Measurements from ENCODE around the gene RELN. TPM values are rescaled to one million over a fixed set of nuclear protein-coding genes. Genes with fewer than 3 reads are reported as not detected.

RELN gene
- total RNA-seq, 1 experiment from 2014 or later, result 0.20 TPM

DNA sequence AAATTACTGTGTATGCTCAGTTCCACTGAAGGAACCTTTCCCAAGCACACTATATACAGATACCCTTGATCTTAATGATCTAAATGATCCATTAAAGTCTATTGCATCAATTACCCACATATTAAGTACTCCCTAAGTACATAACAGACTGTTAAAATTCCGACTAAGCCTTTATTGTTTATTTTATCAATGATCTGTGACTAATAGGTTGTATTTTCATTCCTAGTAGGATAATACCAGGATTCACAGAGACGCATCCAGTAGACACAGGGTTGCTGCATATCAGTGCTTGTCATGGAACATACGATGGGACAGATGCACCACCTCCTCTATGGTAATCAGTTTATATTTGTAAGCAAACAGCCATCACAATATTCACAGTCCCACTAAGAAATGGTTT lies 383.8 kb downstream of the RELN start (continued):
- TF ChIP-seq, protein P1, sequence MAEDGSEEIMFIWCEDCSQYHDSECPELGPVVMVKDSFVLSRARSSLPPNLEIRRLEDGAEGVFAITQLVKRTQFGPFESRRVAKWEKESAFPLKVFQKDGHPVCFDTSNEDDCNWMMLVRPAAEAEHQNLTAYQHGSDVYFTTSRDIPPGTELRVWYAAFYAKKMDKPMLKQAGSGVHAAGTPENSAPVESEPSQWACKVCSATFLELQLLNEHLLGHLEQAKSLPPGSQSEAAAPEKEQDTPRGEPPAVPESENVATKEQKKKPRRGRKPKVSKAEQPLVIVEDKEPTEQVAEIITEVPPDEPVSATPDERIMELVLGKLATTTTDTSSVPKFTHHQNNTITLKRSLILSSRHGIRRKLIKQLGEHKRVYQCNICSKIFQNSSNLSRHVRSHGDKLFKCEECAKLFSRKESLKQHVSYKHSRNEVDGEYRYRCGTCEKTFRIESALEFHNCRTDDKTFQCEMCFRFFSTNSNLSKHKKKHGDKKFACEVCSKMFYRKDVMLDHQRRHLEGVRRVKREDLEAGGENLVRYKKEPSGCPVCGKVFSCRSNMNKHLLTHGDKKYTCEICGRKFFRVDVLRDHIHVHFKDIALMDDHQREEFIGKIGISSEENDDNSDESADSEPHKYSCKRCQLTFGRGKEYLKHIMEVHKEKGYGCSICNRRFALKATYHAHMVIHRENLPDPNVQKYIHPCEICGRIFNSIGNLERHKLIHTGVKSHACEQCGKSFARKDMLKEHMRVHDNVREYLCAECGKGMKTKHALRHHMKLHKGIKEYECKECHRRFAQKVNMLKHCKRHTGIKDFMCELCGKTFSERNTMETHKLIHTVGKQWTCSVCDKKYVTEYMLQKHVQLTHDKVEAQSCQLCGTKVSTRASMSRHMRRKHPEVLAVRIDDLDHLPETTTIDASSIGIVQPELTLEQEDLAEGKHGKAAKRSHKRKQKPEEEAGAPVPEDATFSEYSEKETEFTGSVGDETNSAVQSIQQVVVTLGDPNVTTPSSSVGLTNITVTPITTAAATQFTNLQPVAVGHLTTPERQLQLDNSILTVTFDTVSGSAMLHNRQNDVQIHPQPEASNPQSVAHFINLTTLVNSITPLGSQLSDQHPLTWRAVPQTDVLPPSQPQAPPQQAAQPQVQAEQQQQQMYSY (CRISPR knock-in tag; IDR thresholded peaks at IDR 0.05), result no peak
- TF ChIP-seq JAZF1 (CRISPR knock-in tag; IDR thresholded peaks at IDR 0.05) (no peak), EMX1 (CRISPR knock-in tag; IDR thresholded peaks at IDR 0.05) (no peak), ATF1 (CRISPR knock-in tag; IDR thresholded peaks at IDR 0.05) (no peak), TCF7 (CRISPR knock-in tag; IDR thresholded peaks at IDR 0.05; ENCODE audit: low read depth) (no peak), TEAD4 (CRISPR knock-in tag; IDR thresholded peaks at IDR 0.05) (no peak)
- TF ChIP-seq, protein P2, sequence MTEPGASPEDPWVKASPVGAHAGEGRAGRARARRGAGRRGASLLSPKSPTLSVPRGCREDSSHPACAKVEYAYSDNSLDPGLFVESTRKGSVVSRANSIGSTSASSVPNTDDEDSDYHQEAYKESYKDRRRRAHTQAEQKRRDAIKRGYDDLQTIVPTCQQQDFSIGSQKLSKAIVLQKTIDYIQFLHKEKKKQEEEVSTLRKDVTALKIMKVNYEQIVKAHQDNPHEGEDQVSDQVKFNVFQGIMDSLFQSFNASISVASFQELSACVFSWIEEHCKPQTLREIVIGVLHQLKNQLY (CRISPR knock-in tag; IDR thresholded peaks at IDR 0.05), result no peak
- TF ChIP-seq, protein P3, sequence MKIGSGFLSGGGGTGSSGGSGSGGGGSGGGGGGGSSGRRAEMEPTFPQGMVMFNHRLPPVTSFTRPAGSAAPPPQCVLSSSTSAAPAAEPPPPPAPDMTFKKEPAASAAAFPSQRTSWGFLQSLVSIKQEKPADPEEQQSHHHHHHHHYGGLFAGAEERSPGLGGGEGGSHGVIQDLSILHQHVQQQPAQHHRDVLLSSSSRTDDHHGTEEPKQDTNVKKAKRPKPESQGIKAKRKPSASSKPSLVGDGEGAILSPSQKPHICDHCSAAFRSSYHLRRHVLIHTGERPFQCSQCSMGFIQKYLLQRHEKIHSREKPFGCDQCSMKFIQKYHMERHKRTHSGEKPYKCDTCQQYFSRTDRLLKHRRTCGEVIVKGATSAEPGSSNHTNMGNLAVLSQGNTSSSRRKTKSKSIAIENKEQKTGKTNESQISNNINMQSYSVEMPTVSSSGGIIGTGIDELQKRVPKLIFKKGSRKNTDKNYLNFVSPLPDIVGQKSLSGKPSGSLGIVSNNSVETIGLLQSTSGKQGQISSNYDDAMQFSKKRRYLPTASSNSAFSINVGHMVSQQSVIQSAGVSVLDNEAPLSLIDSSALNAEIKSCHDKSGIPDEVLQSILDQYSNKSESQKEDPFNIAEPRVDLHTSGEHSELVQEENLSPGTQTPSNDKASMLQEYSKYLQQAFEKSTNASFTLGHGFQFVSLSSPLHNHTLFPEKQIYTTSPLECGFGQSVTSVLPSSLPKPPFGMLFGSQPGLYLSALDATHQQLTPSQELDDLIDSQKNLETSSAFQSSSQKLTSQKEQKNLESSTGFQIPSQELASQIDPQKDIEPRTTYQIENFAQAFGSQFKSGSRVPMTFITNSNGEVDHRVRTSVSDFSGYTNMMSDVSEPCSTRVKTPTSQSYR (CRISPR knock-in tag; IDR thresholded peaks at IDR 0.05), result no peak

DNA sequence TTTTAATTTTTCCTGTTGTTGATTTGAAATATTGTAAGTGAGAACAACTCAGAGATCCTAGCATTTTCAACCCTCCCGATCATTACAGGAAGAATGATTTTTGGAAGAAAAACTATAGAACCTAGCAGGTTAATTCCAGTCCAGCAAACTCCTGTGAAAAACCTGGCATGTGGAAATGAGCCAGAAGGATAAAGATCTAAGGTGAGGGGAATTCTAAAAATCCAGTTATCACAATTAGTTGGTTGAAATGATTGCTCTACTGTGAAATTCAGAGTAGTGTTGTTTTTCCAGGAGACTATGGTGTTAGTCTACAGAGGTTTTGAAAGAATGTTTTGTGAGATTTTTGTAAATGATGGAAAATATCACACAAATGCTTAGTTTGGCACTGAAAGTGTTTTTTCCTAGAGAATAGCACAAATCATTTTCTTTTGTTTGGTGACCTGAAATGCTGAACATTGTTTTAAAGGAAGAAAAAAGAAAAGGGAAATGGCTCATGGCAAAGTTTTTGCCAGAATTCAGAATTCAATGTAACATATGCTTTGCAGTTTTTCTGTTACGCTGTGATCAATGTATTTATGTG lies 391.0 kb downstream of the RELN start:
- Mint-ChIP-seq H3K27me3 (ENCODE audit: low read depth) (no peaks in the 10 kb centered on the region; the same call in 1 of the 2 replicates), H3K4me3 (no peak overlapping the region), H3K36me3 (no peaks in the 10 kb centered on the region), H3K9me3 (peaks cover 6% of the 10 kb centered on the region; the same call in 1 of the 2 replicates), H3K4me1 (peaks cover 3% of the 10 kb centered on the region; the same call in 1 of the 2 replicates), H3K27ac (no peak overlapping the region)
- ChIA-PET CTCF (no interaction called here), POLR2A (no interaction called here)
- ATAC-seq (no peak), DNase-seq (ENCODE audit: low spot score) (no peak)
- TF ChIP-seq, protein P4, sequence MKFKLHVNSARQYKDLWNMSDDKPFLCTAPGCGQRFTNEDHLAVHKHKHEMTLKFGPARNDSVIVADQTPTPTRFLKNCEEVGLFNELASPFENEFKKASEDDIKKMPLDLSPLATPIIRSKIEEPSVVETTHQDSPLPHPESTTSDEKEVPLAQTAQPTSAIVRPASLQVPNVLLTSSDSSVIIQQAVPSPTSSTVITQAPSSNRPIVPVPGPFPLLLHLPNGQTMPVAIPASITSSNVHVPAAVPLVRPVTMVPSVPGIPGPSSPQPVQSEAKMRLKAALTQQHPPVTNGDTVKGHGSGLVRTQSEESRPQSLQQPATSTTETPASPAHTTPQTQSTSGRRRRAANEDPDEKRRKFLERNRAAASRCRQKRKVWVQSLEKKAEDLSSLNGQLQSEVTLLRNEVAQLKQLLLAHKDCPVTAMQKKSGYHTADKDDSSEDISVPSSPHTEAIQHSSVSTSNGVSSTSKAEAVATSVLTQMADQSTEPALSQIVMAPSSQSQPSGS (CRISPR knock-in tag; IDR thresholded peaks at IDR 0.05; ENCODE audit: borderline replicate concordance, low read depth), result no peak

DNA sequence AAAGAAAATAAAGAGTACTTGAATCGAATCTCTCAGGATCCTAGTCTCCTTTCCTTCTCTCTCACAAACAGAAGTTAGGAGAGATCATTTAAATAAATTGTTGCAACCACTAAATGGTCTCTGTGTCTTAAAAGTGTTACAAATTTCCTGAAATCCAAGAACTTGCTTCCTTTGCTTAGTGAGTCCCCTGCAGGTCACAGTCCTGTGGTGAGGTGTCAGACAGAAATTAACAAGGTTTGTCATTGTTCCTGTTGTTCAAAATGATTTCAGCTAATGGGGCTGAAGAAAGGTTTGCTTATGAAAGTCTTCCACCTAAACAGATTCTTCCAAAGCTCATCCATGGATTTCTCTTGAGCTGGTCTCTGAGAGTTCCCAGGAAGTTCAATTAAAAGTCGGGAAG lies 391.9 kb downstream of the RELN start:
- no peak overlapping the region for H3K27ac Mint-ChIP-seq
- H3K4me3 Mint-ChIP-seq, result no peak overlapping the region
- DNase-seq (ENCODE audit: low spot score) (no peak), ATAC-seq (no peak)
- ChIA-PET POLR2A (no interaction called here), CTCF (no interaction called here)
- peaks cover 3% of the 10 kb centered on the region; the same call in 1 of the 2 replicates for H3K4me1 Mint-ChIP-seq
- no peaks in the 10 kb centered on the region; the same call in 1 of the 2 replicates for H3K27me3 Mint-ChIP-seq (ENCODE audit: low read depth)
- H3K36me3 Mint-ChIP-seq, result no peaks in the 10 kb centered on the region
- H3K9me3 Mint-ChIP-seq, result peaks cover 6% of the 10 kb centered on the region; the same call in 1 of the 2 replicates
- TF ChIP-seq NFATC4 (CRISPR knock-in tag; IDR thresholded peaks at IDR 0.05), result no peak
- TF ChIP-seq, protein P5, sequence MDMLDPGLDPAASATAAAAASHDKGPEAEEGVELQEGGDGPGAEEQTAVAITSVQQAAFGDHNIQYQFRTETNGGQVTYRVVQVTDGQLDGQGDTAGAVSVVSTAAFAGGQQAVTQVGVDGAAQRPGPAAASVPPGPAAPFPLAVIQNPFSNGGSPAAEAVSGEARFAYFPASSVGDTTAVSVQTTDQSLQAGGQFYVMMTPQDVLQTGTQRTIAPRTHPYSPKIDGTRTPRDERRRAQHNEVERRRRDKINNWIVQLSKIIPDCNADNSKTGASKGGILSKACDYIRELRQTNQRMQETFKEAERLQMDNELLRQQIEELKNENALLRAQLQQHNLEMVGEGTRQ (CRISPR knock-in tag; IDR thresholded peaks at IDR 0.05), result no peak
